Lower leg skin (tissue), 4 donors: Measurements from ENCODE around the gene C16orf78. TPM values are rescaled to one million over a fixed set of nuclear protein-coding genes. Genes with fewer than 3 reads are reported as not detected.
A peak's percentile ranks its signal among the peaks of the same experiment; 100 is the strongest.

Experiments
- DNase-seq, 2 donors: peaks; one replicate each; pipeline ENCODE4 v3.0.0-alpha.2; 2019; ENCODE audit warnings: low spot score in 2 of 2
- H3K4me3 ChIP-seq: fragments of 200-600 bp; sonication (generic); 2 replicates; pipeline ENCODE4 v1.5.1; 2017; ENCODE audit warnings: mild to moderate bottlenecking, low read depth; ENCODE audit not compliant: poor library complexity, severe bottlenecking
- CTCF ChIP-seq, 3 donors: fragments of 450-650 bp; IDR thresholded peaks; one replicate each; pipeline ENCODE4 v1.5.1; 2016; ENCODE audit warnings: antibody characterized with exemption in 3 of 3, mild to moderate bottlenecking in 3 of 3, moderate library complexity in 2 of 3
- POLR2A ChIP-seq, 2 donors: fragments of 450-650 bp; IDR thresholded peaks; one replicate each; pipeline ENCODE4 v1.6.1; 2016 to 2017; ENCODE audit warnings: antibody characterized with exemption in 2 of 2, mild to moderate bottlenecking in 1 of 2, moderate library complexity in 1 of 2
- WGBS, 2 donors: methylation state at CpG; one replicate each; pipeline ENCODE4 v1.1.5; 2018; 5-methylcytosine and 5-hydroxymethylcytosine counted together
- intact Hi-C: fragments of 100-400 bp; cut with DNase I; formaldehyde crosslinking; loops from one replicate; pipeline ENCODE4 v1.15.0; 2023; ENCODE audit warnings: low total_unique reads
- total RNA-seq, 4 donors: library from RNA; depleted of rRNA; stranded (reverse); fragments of >200 nt; gene quantifications; one replicate each; pipeline ENCODE4 v1.1.0, GENCODE V29; 2016

C16orf78 gene
- total RNA-seq, 4 donors from 2014 or later = not detected

GRCh38 chr16:49399594-49400364 lies 26.2 kb downstream of the C16orf78 start:
- peak in 1 of 2 donors; percentile 20 for DNase-seq
- no peak for TF ChIP-seq CTCF (IDR thresholded peaks at IDR 0.05)
- TF ChIP-seq POLR2A (IDR thresholded peaks at IDR 0.05) = no peak
- no peak overlapping the region for H3K4me3 ChIP-seq
- intact Hi-C loops = loop anchor here (10.0 kb wide), 1 partner anchor 525 kb away; no protein-coding TSS in a partner anchor
- 72 to 82% methylated on average over 9 of the region's 9 CpGs for WGBS, 2 donors

GRCh38 chr16:49400611-49401010 lies 27.0 kb downstream of the C16orf78 start:
- 90 to 94% methylated on average over 7 of the region's 7 CpGs for WGBS, 2 donors
- DNase-seq = peak in 1 of 2 donors; percentile 40
- H3K4me3 ChIP-seq = no peak overlapping the region
- intact Hi-C loops = loop anchor here (10.0 kb wide), 1 partner anchor 524 kb away; no protein-coding TSS in a partner anchor
- TF ChIP-seq CTCF (IDR thresholded peaks at IDR 0.05) (no peak), POLR2A (IDR thresholded peaks at IDR 0.05) (no peak)

DNA sequence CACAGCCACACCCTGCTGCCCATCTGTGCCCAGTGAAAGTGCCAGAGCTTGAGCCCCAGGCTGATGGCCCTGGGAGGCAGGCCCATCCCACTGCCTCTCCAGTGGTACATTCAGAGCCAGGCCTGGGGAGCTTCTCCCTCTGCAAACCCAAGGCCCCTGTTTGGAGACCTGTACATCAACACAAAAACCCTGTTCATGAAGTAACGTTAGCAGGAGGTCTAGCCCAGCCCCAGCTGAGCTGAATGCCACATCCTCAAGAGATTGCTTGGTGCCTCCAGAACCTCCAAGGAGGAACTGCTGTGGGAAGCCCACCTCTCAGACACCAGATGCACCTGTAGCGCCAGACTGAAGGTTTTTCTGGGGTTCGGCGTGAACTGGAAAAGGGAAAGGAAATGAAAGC lies 31.5 kb downstream of the C16orf78 start:
- TF ChIP-seq CTCF (IDR thresholded peaks at IDR 0.05) (no peak), POLR2A (IDR thresholded peaks at IDR 0.05) (no peak)
- H3K4me3 ChIP-seq = no peak overlapping the region
- intact Hi-C loops = loop anchor here (10.0 kb wide), 1 partner anchor 520 kb away; no protein-coding TSS in a partner anchor
- DNase-seq = peak in 1 of 2 donors; percentile 54
- 85 to 91% methylated on average over 4 of the region's 4 CpGs for WGBS, 2 donors

- 55 to 63% methylated on average over 6 of the region's 6 CpGs for WGBS, 2 donors
- no peak for DNase-seq
- intact Hi-C loops = loop anchor here (10.0 kb wide), 1 partner anchor 519 kb away; no protein-coding TSS in a partner anchor
- no peak overlapping the region for H3K4me3 ChIP-seq
- no peak for TF ChIP-seq POLR2A (IDR thresholded peaks at IDR 0.05)
- no peak for TF ChIP-seq CTCF (IDR thresholded peaks at IDR 0.05)
Observed at GRCh38 chr16:49405530-49405929, 31.9 kb downstream of the C16orf78 start.

DNA sequence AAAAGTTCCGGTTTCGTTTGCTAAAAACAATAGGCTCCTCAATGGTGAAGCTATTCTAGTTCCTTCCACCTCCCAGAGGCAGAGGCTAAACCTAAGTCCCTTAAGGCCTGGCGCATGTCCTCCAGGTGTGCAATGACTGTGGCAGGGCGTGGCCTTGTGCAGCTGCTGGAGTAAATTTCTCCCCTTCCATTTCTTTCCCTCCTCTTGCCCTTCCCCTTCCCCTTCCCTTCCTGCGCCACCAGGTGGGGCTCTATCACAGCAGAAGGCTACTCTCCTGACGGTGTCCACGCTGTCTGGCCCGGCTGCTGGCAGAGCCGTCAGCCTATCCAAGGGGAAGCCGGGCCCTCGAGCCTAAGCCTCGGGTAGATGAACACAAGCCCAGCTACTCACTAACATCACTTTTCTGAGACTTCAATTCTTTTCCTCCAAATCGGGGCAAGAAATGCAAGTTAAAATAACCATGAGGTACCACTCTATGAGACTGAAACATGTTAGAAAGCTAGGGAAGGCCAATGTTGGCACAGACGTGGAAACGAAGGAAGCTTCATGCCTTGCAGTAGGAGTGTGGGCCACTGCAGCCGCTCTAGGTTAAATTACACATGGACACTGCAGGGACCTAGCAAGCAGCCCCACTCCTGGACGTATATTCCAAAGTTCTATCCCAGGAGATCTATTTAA lies 34.4 kb downstream of the C16orf78 start:
- WGBS, 2 donors = 19 to 22% methylated on average over 17 of the region's 17 CpGs
- DNase-seq = peak; percentile 57 to 96
- TF ChIP-seq CTCF (IDR thresholded peaks at IDR 0.05) (peak in 1 of 3 donors; percentile 82), POLR2A (IDR thresholded peaks at IDR 0.05) (no peak)
- intact Hi-C loops = loop anchor here (10.0 kb wide), 1 partner anchor 517 kb away; no protein-coding TSS in a partner anchor
- no peak overlapping the region for H3K4me3 ChIP-seq
